ENCODE measurements around the gene PDZK1IP1.

- TF ChIP-seq CTCF (IDR thresholded peaks at IDR 0.05; ENCODE audit: borderline replicate concordance, extremely low read depth, low read length, poor library complexity, severe bottlenecking), result no peak
- TF ChIP-seq EZH2 (IDR thresholded peaks at IDR 0.05; ENCODE audit: borderline replicate concordance, low read depth, low read length, severe bottlenecking), result no peak
These were observed 32.6 kb upstream of the PDZK1IP1 start for GRCh38 chr1:47222476-47222875.

All from DND-41 (cell line).